ENCODE results near the gene CAMK2B.

DNA sequence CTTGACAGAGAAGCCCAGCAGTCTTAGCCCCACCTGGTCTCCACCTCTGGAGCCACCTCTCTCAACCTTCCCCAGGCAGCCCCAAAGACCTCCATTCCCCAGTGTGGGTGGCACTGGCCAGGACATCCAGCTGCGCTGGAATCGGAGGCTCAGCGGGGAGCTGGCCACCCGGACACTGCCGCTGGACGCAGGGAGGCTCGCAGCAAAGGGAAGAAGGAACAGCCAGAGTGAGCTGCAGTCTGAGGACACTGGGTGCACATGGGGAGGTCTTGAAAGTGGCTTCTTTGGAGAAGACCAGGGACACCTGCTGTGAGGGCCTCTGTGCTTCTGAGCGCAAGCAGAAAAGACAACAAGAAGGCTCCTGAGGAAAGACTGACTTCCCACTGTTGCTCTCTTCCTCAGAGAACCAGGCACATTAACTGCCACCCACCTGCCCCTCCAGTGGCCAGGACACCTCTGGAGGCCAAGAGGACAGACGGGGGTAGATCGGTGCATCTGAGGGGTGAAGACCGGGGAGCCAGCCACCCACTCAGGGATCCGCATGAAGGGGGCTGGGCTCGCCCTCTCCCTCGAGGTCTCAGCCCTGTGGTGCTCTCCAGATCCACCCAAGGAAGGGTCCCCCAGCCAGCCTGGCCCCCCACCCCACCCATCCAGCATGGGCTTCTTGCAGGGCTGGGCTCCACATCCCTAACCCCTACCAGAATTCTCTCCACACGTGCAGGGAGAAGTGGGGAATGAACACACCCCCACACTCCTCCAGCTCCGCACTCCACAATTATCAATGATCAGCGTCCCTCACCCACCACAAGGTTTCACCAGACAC is 1.8 kb downstream of the CAMK2B start:
- TF ChIP-seq, protein P1, sequence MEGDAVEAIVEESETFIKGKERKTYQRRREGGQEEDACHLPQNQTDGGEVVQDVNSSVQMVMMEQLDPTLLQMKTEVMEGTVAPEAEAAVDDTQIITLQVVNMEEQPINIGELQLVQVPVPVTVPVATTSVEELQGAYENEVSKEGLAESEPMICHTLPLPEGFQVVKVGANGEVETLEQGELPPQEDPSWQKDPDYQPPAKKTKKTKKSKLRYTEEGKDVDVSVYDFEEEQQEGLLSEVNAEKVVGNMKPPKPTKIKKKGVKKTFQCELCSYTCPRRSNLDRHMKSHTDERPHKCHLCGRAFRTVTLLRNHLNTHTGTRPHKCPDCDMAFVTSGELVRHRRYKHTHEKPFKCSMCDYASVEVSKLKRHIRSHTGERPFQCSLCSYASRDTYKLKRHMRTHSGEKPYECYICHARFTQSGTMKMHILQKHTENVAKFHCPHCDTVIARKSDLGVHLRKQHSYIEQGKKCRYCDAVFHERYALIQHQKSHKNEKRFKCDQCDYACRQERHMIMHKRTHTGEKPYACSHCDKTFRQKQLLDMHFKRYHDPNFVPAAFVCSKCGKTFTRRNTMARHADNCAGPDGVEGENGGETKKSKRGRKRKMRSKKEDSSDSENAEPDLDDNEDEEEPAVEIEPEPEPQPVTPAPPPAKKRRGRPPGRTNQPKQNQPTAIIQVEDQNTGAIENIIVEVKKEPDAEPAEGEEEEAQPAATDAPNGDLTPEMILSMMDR (IDR thresholded peaks at IDR 0.05 in 4 of 5, conservative IDR thresholded peaks at IDR 0.05 in 1 of 5), result no peak
- TF ChIP-seq POLR2A (IDR thresholded peaks at IDR 0.05), result no peak

All from gastrocnemius medialis (tissue), 4 donors.